H1 (cell line): ENCODE data around the gene GDPD2.

Experiments used
- ATF3 ChIP-seq: IDR thresholded peaks from 2 replicates; pipeline ENCODE4 v1.6.1; 2011; ENCODE audit warnings: low read depth, mild to moderate bottlenecking, low read length; ENCODE audit not compliant: insufficient read depth
- CHD1 ChIP-seq: IDR thresholded peaks from 2 replicates; pipeline ENCODE4 v1.6.1; 2012; ENCODE audit warnings: low read depth, low read length, improper control_type of control experiment
- CTCF ChIP-seq, 3 experiments: IDR thresholded peaks; 1 replicate in 2 of 3; 2 replicates in 1 of 3; pipeline versions ENCODE4 v1.5.1 to v1.6.1; 2011; ENCODE audit warnings: low read length in 3 of 3, mild to moderate bottlenecking in 3 of 3, inconsistent platforms in 2 of 3, low read depth in 1 of 3, moderate library complexity in 1 of 3; ENCODE audit not compliant: insufficient read depth in 1 of 3; ENCODE audit errors: control extremely low read depth in 1 of 3
- JUN ChIP-seq: IDR thresholded peaks from 2 replicates; pipeline ENCODE4 v1.6.1; 2011; ENCODE audit warnings: low read depth, mild to moderate bottlenecking, improper control_type of control experiment, low read length
- POLR2AphosphoS5 ChIP-seq: IDR thresholded peaks from 2 replicates; pipeline ENCODE4 v1.6.1; 2011; ENCODE audit warnings: low read depth, low read length
- SP4 ChIP-seq: IDR thresholded peaks from 2 replicates; pipeline ENCODE4 v1.6.1; 2012; ENCODE audit warnings: low read length, inconsistent platforms

DNA sequence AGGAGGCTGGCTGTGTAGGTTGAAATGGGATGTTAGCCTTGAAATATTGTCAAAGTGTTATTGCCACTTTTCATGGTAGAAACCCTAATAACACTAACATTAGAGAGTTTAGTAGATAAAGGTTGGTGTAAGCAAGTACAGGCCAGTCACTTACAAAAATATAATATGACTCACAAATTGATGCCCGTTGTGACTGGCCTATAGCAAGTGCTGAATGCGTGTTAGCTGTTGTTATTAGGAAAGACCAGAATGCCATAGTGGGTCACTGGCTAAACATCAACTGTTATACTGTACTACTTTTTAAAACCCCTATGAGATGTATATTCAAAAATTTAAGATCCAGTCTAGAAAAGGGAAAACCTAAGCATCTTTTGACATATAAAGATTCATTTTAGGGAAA is 20.4 kb upstream of the GDPD2 start:
- TF ChIP-seq CTCF (IDR thresholded peaks at IDR 0.05; ENCODE audit: control extremely low read depth in 1 of 3, insufficient read depth in 1 of 3, low read depth in 1 of 3, low read length in 3 of 3): no peak
- TF ChIP-seq SP4: no peak
- TF ChIP-seq ATF3: no peak
- TF ChIP-seq JUN: no peak
- TF ChIP-seq POLR2AphosphoS5: no peak
- TF ChIP-seq CHD1: no peak
